ENCODE measurements around the gene NGEF.

- TF ChIP-seq CTCF (IDR thresholded peaks at IDR 0.05; ENCODE audit: insufficient read depth, low read length, poor library complexity, severe bottlenecking) (no peak), EZH2phosphoT487 (conservative IDR thresholded peaks at IDR 0.05; ENCODE audit: low read length) (no peak)
Observed at GRCh38 chr2:232951891-232952290, 61.2 kb downstream of the NGEF start.

Measured in SU-DHL-6 (cell line).